Measurements from ENCODE around the gene AMMECR1.

AMMECR1 gene

GRCh38 chrX:110211340-110211739 lies 106.5 kb downstream of the AMMECR1 start:
- no peak for DNase-seq (ENCODE audit: low read depth)

- DNase-seq (ENCODE audit: low read depth), result no peak
Observed at GRCh38 chrX:110210417-110211139, 107.3 kb downstream of the AMMECR1 start.

GRCh38 chrX:110208092-110208491 lies 109.8 kb downstream of the AMMECR1 start:
- no peak for DNase-seq (ENCODE audit: low read depth)

- no peak for DNase-seq (ENCODE audit: low read depth)
Observed at GRCh38 chrX:110204986-110205385, 112.9 kb downstream of the AMMECR1 start.

- DNase-seq (ENCODE audit: low read depth), result no peak
Observed at GRCh38 chrX:110201799-110202198, 116.1 kb downstream of the AMMECR1 start.

- no peak for DNase-seq (ENCODE audit: low read depth)
Observed at GRCh38 chrX:110194977-110195376, 122.9 kb downstream of the AMMECR1 start.

GRCh38 chrX:110192516-110192915 lies 125.4 kb downstream of the AMMECR1 start:
- no peak for DNase-seq (ENCODE audit: low read depth)

GRCh38 chrX:110188701-110189558 lies 129.0 kb downstream of the AMMECR1 start:
- no peak for DNase-seq (ENCODE audit: low read depth)

- no peak for DNase-seq (ENCODE audit: low read depth)
Observed at GRCh38 chrX:110183314-110183713, 134.6 kb downstream of the AMMECR1 start.

GRCh38 chrX:110182865-110183264 lies 135.0 kb downstream of the AMMECR1 start:
- no peak for DNase-seq (ENCODE audit: low read depth)

GRCh38 chrX:110182362-110182761 lies 135.5 kb downstream of the AMMECR1 start:
- no peak for DNase-seq (ENCODE audit: low read depth)

- DNase-seq (ENCODE audit: low read depth), result no peak
Observed at GRCh38 chrX:110181459-110182137, 136.3 kb downstream of the AMMECR1 start.

- no peak for DNase-seq (ENCODE audit: low read depth)
Observed at GRCh38 chrX:110180928-110181310, 137.0 kb downstream of the AMMECR1 start.

GRCh38 chrX:110180176-110180927 lies 137.5 kb downstream of the AMMECR1 start:
- DNase-seq (ENCODE audit: low read depth), result no peak

GRCh38 chrX:110178179-110178865 lies 139.6 kb downstream of the AMMECR1 start:
- DNase-seq (ENCODE audit: low read depth), result no peak

- DNase-seq (ENCODE audit: low read depth), result no peak
Observed at GRCh38 chrX:110175696-110176095, 142.2 kb downstream of the AMMECR1 start.

- DNase-seq (ENCODE audit: low read depth), result no peak
Observed at GRCh38 chrX:110175146-110175545, 142.7 kb downstream of the AMMECR1 start.

GRCh38 chrX:110173192-110174175 lies 144.4 kb downstream of the AMMECR1 start:
- no peak for DNase-seq (ENCODE audit: low read depth)

- DNase-seq (ENCODE audit: low read depth), result no peak
Observed at GRCh38 chrX:110172215-110172614, 145.7 kb downstream of the AMMECR1 start.

- DNase-seq (ENCODE audit: low read depth), result no peak
Observed at GRCh38 chrX:110171442-110171841, 146.4 kb downstream of the AMMECR1 start.
